GM23338 (cell line): ENCODE data around the gene SYNPR. TPM values are rescaled to one million over a fixed set of nuclear protein-coding genes. Genes with fewer than 3 reads are reported as not detected.

Experiments
- ATAC-seq: fragments of 200-7000 bp; cut with Tn5 transposase; 3 replicates; pipeline ENCODE4 v1.9.1; 2020
- DNase-seq: peaks from one replicate; pipeline ENCODE4 v3.0.0-alpha.2; 2015; ENCODE audit warnings: low spot score
- H2AFZ ChIP-seq: fragments of 200-600 bp; sonication (generic); 2 replicates; pipeline ENCODE4 v1.8.0; 2016; ENCODE audit warnings: antibody characterized with exemption, mild to moderate bottlenecking, moderate library complexity
- H3F3A ChIP-seq: fragments of 200-600 bp; sonication (generic); replicated peaks from 2 replicates; pipeline ENCODE4 v1.8.0; 2017; ENCODE audit warnings: antibody characterized with exemption, mixed run types, low read depth
- H3K27ac ChIP-seq: fragments of 200-600 bp; sonication (generic); 2 replicates; pipeline ENCODE4 v1.6.1; 2016; ENCODE audit warnings: low read depth
- H3K27me3 ChIP-seq: fragments of 200-600 bp; sonication (generic); 2 replicates; pipeline ENCODE4 v1.8.0; 2016; ENCODE audit warnings: mild to moderate bottlenecking, mixed run types, moderate library complexity; ENCODE audit not compliant: insufficient read depth
- H3K36me3 ChIP-seq: fragments of 200-600 bp; sonication (generic); 2 replicates; pipeline ENCODE4 v1.8.0; 2016; ENCODE audit warnings: mild to moderate bottlenecking; ENCODE audit not compliant: insufficient read depth
- H3K4me1 ChIP-seq: fragments of 200-600 bp; sonication (generic); 2 replicates; pipeline ENCODE4 v1.8.0; 2016; ENCODE audit warnings: mild to moderate bottlenecking, moderate library complexity; ENCODE audit not compliant: insufficient read depth
- H3K4me2 ChIP-seq: fragments of 200-600 bp; sonication (generic); 2 replicates; pipeline ENCODE4 v1.7.1; 2017; ENCODE audit warnings: mixed run types
- H3K4me3 ChIP-seq: fragments of 200-600 bp; sonication (generic); 2 replicates; pipeline ENCODE4 v1.6.1; 2016; ENCODE audit warnings: mixed run types
- H3K79me2 ChIP-seq: fragments of 200-600 bp; sonication (generic); replicated peaks from 2 replicates; pipeline ENCODE4 v1.8.0; 2017; ENCODE audit warnings: mild to moderate bottlenecking; ENCODE audit not compliant: insufficient read depth
- H3K9me2 ChIP-seq: fragments of 200-600 bp; sonication (generic); 2 replicates; pipeline ENCODE4 v1.8.0; 2017; ENCODE audit not compliant: insufficient read depth
- H4K20me1 ChIP-seq: fragments of 200-600 bp; sonication (generic); replicated peaks from 2 replicates; pipeline ENCODE4 v1.8.0; 2017; ENCODE audit warnings: mild to moderate bottlenecking; ENCODE audit not compliant: insufficient read depth
- H3K27ac Mint-ChIP-seq: 2 replicates; pipeline ENCODE4 v1.8.0; 2020; ENCODE audit warnings: inconsistent platforms, mild to moderate bottlenecking, moderate library complexity, mixed read lengths
- H3K27me3 Mint-ChIP-seq: 3 replicates; pipeline ENCODE4 v1.8.0; 2022; ENCODE audit warnings: low read depth, mild to moderate bottlenecking, moderate library complexity, mixed read lengths, inconsistent platforms; ENCODE audit not compliant: insufficient read depth, poor library complexity
- H3K36me3 Mint-ChIP-seq: 3 replicates; pipeline ENCODE4 v1.8.0; 2021; ENCODE audit warnings: low read depth, mild to moderate bottlenecking, inconsistent platforms, moderate library complexity, mixed read lengths
- H3K4me1 Mint-ChIP-seq: 3 replicates; pipeline ENCODE4 v1.8.0; 2020; ENCODE audit warnings: mild to moderate bottlenecking, inconsistent platforms, mixed read lengths
- H3K4me3 Mint-ChIP-seq: 3 replicates; pipeline ENCODE4 v1.8.0; 2021; ENCODE audit warnings: moderate library complexity, mild to moderate bottlenecking, inconsistent platforms, mixed read lengths
- H3K9me3 Mint-ChIP-seq: 3 replicates; pipeline ENCODE4 v1.8.0; 2020; ENCODE audit warnings: moderate library complexity, mild to moderate bottlenecking, inconsistent platforms, mixed read lengths
- CREB1 ChIP-seq: fragments of 250-450 bp; sonication (Bioruptor Pico); IDR thresholded peaks from 2 replicates; pipeline ENCODE4 v1.5.0; 2020; ENCODE audit warnings: low read depth, mild to moderate bottlenecking, moderate library complexity
- CTCF ChIP-seq, 2 experiments: fragments of 200-600 bp in 1 of 2; sonication (generic) in 1 of 2; conservative IDR thresholded peaks; 2 replicates each; pipeline versions ENCODE4 v1.5.1 to v1.6.1; 2016 to 2017; ENCODE audit warnings: antibody characterized with exemption in 2 of 2, low read depth in 2 of 2, mild to moderate bottlenecking in 2 of 2, moderate library complexity in 1 of 2
- ETS1 ChIP-seq: IDR thresholded peaks from 2 replicates; pipeline ENCODE4 v1.6.1; 2016; ENCODE audit warnings: antibody characterized with exemption
- EZH2 ChIP-seq: fragments of 200-600 bp; sonication (generic); IDR thresholded peaks from one replicate; pipeline ENCODE4 v1.8.0; 2017; ENCODE audit warnings: antibody characterized with exemption, mild to moderate bottlenecking, low read depth; ENCODE audit not compliant: unreplicated experiment
- JUNB ChIP-seq: IDR thresholded peaks from one replicate; pipeline ENCODE4 v1.6.1; 2016; ENCODE audit warnings: antibody characterized with exemption; ENCODE audit not compliant: unreplicated experiment
- NANOG ChIP-seq: IDR thresholded peaks from 2 replicates; pipeline ENCODE4 v1.6.1; 2016; ENCODE audit warnings: antibody characterized with exemption, borderline replicate concordance
- POLR2AphosphoS5 ChIP-seq: IDR thresholded peaks from 2 replicates; pipeline ENCODE4 v1.6.1; 2016; ENCODE audit warnings: antibody characterized with exemption, low read depth
- STAT1 ChIP-seq: IDR thresholded peaks from one replicate; pipeline ENCODE4 v1.6.1; 2016; ENCODE audit warnings: antibody characterized with exemption; ENCODE audit not compliant: unreplicated experiment
- ZNF114 ChIP-seq: fragments of 250-450 bp; sonication (Bioruptor Pico); IDR thresholded peaks from 2 replicates; pipeline ENCODE4 v1.5.0; 2020; ENCODE audit warnings: mild to moderate bottlenecking, moderate library complexity
- ZNF331 ChIP-seq: fragments of 250-450 bp; sonication (Bioruptor Pico); IDR thresholded peaks from 2 replicates; pipeline ENCODE4 v1.5.0; 2020; ENCODE audit warnings: low read depth, mild to moderate bottlenecking, moderate library complexity
- ZNF462 ChIP-seq: fragments of 250-450 bp; sonication (Bioruptor Pico); IDR thresholded peaks from 2 replicates; pipeline ENCODE4 v1.5.0; 2020; ENCODE audit warnings: mild to moderate bottlenecking, moderate library complexity
- polyA plus RNA-seq: library from polyadenylated mRNA; unstranded; fragments of >200 nt; fragmentation: Nextera tagmentation; extraction: Ambion mirVana; gene quantifications from 2 replicates; pipeline ENCODE4 v1.2.1, GENCODE V29; 2016
- total RNA-seq: library from RNA; depleted of rRNA; stranded (reverse); fragments of >200 nt; shearing (Covaris generic); gene quantifications from 2 replicates; pipeline ENCODE4 v1.2.3, GENCODE V29; 2014
- TF ChIP-seq, protein P1 (sequence below): IDR thresholded peaks from one replicate; pipeline ENCODE4 v1.6.1; 2018; ENCODE audit warnings: antibody characterized with exemption; ENCODE audit not compliant: unreplicated experiment

SYNPR gene
- total and polyA plus RNA-seq, 2 experiments from 2014 or later, result 0.38 to 0.55 TPM

GRCh38 chr3:63467392-63467791 lies 189.3 kb downstream of the SYNPR start (continued):
- TF ChIP-seq EZH2, result no peak
- no peak for TF ChIP-seq JUNB
- TF ChIP-seq STAT1, result no peak
- TF ChIP-seq ZNF114, result no peak
- TF ChIP-seq ZNF331 (CRISPR knock-in tag), result no peak
- TF ChIP-seq CREB1 (CRISPR knock-in tag), result no peak
- TF ChIP-seq ETS1, result no peak
- TF ChIP-seq, protein P1, sequence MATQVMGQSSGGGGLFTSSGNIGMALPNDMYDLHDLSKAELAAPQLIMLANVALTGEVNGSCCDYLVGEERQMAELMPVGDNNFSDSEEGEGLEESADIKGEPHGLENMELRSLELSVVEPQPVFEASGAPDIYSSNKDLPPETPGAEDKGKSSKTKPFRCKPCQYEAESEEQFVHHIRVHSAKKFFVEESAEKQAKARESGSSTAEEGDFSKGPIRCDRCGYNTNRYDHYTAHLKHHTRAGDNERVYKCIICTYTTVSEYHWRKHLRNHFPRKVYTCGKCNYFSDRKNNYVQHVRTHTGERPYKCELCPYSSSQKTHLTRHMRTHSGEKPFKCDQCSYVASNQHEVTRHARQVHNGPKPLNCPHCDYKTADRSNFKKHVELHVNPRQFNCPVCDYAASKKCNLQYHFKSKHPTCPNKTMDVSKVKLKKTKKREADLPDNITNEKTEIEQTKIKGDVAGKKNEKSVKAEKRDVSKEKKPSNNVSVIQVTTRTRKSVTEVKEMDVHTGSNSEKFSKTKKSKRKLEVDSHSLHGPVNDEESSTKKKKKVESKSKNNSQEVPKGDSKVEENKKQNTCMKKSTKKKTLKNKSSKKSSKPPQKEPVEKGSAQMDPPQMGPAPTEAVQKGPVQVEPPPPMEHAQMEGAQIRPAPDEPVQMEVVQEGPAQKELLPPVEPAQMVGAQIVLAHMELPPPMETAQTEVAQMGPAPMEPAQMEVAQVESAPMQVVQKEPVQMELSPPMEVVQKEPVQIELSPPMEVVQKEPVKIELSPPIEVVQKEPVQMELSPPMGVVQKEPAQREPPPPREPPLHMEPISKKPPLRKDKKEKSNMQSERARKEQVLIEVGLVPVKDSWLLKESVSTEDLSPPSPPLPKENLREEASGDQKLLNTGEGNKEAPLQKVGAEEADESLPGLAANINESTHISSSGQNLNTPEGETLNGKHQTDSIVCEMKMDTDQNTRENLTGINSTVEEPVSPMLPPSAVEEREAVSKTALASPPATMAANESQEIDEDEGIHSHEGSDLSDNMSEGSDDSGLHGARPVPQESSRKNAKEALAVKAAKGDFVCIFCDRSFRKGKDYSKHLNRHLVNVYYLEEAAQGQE, result no peak

DNA sequence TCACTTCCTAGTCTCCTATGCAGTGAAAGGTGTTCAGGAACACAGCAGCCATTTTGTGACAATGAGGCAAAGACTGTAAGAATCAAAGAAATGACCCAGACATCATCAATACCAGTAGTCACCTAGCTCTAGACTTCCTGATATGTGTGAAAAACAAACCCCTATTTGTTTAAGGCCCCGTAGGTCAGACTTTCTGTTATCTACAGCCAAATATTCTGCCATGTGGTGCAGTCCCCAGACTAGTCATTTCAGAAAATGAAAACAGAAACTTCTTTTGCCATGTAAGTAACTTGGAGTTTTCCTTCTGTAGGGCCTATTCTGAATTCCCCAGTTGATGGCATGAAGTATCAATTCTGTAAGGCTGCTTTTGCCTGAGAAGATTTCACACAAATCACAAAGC lies 192.6 kb downstream of the SYNPR start:
- Histone ChIP-seq H3K4me2 (no peak overlapping the region), H3K4me1 (no peaks in the 10 kb centered on the region), H3K36me3 (no peaks in the 10 kb centered on the region), H2AFZ (no peak overlapping the region), H3K27ac (no peak overlapping the region), H3K79me2 (no peaks in the 10 kb centered on the region), H3F3A (no peaks in the 10 kb centered on the region), H3K9me2 (0 out of 2 replicates have a peak, but pooled peaks cover 3% of the 10 kb centered on the region), H3K27me3 (no peaks in the 10 kb centered on the region), H3K4me3 (no peak overlapping the region), H4K20me1 (no peaks in the 10 kb centered on the region)
- Mint-ChIP-seq H3K36me3 (no peaks in the 10 kb centered on the region), H3K4me3 (no peak overlapping the region), H3K27me3 (no peaks in the 10 kb centered on the region), H3K4me1 (no peaks in the 10 kb centered on the region; the same call in 2 of the 3 replicates), H3K9me3 (no peaks in the 10 kb centered on the region), H3K27ac (no peak overlapping the region)
- DNase-seq, result no peak
- no peak for ATAC-seq
- TF ChIP-seq POLR2AphosphoS5, result no peak
- no peak for TF ChIP-seq ETS1
- no peak for TF ChIP-seq NANOG
- no peak for TF ChIP-seq ZNF462 (CRISPR knock-in tag)
- TF ChIP-seq STAT1, result no peak
- no peak for TF ChIP-seq CTCF (conservative IDR thresholded peaks at IDR 0.05; ENCODE audit: low read depth in 2 of 2)
- no peak for TF ChIP-seq JUNB
- no peak for TF ChIP-seq EZH2
